Body of pancreas (tissue), 4 donors: ENCODE data around the gene PACSIN2.

Source experiments
- CTCF ChIP-seq, 7 experiments: fragments of 450-650 bp in 4 of 7; fragments of 200-600 bp in 3 of 7; sonication (generic) in 3 of 7; IDR thresholded peaks; one replicate each; pipeline ENCODE4 v1.5.1; 2016 to 2019; ENCODE audit warnings: antibody characterized with exemption in 7 of 7
- POLR2A ChIP-seq, 3 donors: fragments of 450-650 bp; IDR thresholded peaks; one replicate each; pipeline ENCODE4 v1.6.1; 2016; ENCODE audit warnings: antibody characterized with exemption in 3 of 3, mild to moderate bottlenecking in 2 of 3

- TF ChIP-seq CTCF (IDR thresholded peaks at IDR 0.05) (peak in 3 of 7 experiments; percentile 20 to 46 (median 38)), POLR2A (IDR thresholded peaks at IDR 0.05) (peak; percentile 65 to 82 (median 74))
Measured at GRCh38 chr22:42881982-42882656, 132.8 kb downstream of the PACSIN2 start.
